SH-SY5Y (cell line): ENCODE results near the gene HTR5A.

Experiments used
- GATA2 ChIP-seq: IDR thresholded peaks from 2 replicates; pipeline ENCODE4 v1.6.1; 2011; ENCODE audit warnings: mild to moderate bottlenecking, low read depth, low read length
- GATA3 ChIP-seq: IDR thresholded peaks from 2 replicates; pipeline ENCODE4 v1.6.1; 2011; ENCODE audit warnings: low read depth, mild to moderate bottlenecking, low read length, moderate library complexity

DNA sequence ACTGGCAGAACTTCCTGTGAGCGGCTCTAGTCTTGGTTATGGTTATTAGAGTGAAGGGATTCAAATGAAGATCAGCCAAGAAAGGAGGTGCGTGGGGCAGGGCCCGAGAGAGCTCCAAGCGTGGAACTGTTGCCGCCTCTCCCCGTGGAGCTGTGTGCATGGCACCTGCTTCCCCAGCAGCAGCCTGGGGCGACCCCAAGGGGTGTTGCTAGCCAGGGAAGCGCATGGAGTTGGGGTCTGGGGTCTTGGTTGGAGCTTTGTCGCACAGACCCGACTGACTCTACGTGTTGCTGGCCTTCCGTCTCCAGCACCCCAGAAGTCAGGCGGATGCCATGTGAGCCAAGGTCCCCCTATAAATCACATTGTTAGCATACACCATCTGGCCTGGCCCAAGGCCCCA is 61.0 kb downstream of the HTR5A start:
- no peak for TF ChIP-seq GATA2
- TF ChIP-seq GATA3 = no peak
